Right lobe of liver (tissue), 4 donors: ENCODE data around the gene RAMP2.

ENCODE experiments used
- CTCF ChIP-seq, 4 donors: fragments of 200-600 bp in 3 of 4; fragments of 450-650 bp in 1 of 4; IDR thresholded peaks; one replicate each; pipeline versions ENCODE4 v1.5.1 to v1.8.0; 2016 to 2022; ENCODE audit warnings: antibody characterized with exemption in 4 of 4, mild to moderate bottlenecking in 2 of 4
- POLR2A ChIP-seq: fragments of 450-650 bp; IDR thresholded peaks from one replicate; pipeline ENCODE4 v1.6.1; 2017; ENCODE audit warnings: antibody characterized with exemption, mild to moderate bottlenecking
- donor health status: DM: no; HTN: no; CAD: no.
- donor health status: DM: no; HTN: no; CAD: no.
- donor health status: DM: no; HTN: yes; CAD: no.

- TF ChIP-seq CTCF (IDR thresholded peaks at IDR 0.05), result no peak
- TF ChIP-seq POLR2A, result no peak
Observed at GRCh38 chr17:42774066-42774745, 13.2 kb downstream of the RAMP2 start.
